Stomach (tissue), 9 donors: ENCODE measurements around the gene DAB1. TPM values are rescaled to one million over a fixed set of nuclear protein-coding genes. Genes with fewer than 3 reads are reported as not detected.

Experiments used
- DNase-seq, 2 donors: peaks; one replicate each; pipeline versions ENCODE4 v3.0.0 to v3.0.0-alpha.2; 2013 to 2019
- H3K27ac ChIP-seq, 5 donors: fragments of 200-600 bp in 4 of 5; sonication (generic) in 4 of 5; one replicate each; pipeline ENCODE4 v1.5.1; 2013 to 2019; ENCODE audit warnings: mild to moderate bottlenecking in 1 of 5, moderate library complexity in 1 of 5
- H3K27me3 ChIP-seq, 3 donors: fragments of 200-600 bp; sonication (generic); one replicate each; pipeline ENCODE4 v1.5.1; 2017 to 2019; ENCODE audit warnings: mixed run types in 1 of 3
- H3K36me3 ChIP-seq, 4 donors: fragments of 200-600 bp; sonication (generic); 1 replicate in 3 of 4; 2 replicates in 1 of 4; pipeline ENCODE4 v1.5.1; 2016 to 2019
- H3K4me1 ChIP-seq, 4 donors: fragments of 200-600 bp; sonication (generic); one replicate each; pipeline ENCODE4 v1.5.1; 2016 to 2019
- H3K4me3 ChIP-seq, 4 donors: fragments of 200-600 bp; sonication (generic) in 3 of 4; one replicate each; pipeline ENCODE4 v1.5.1; 2016 to 2019; ENCODE audit warnings: mild to moderate bottlenecking in 1 of 4
- H3K9me3 ChIP-seq, 4 donors: fragments of 200-600 bp; sonication (generic); one replicate each; pipeline ENCODE4 v1.5.1; 2016 to 2019
- EP300 ChIP-seq: sonication (generic); formaldehyde crosslinking; IDR thresholded peaks from one replicate; pipeline ENCODE4 v1.6.1; 2017; ENCODE audit warnings: antibody characterized with exemption
- POLR2A ChIP-seq, 4 donors: fragments of 450-650 bp; IDR thresholded peaks; one replicate each; pipeline ENCODE4 v1.6.1; 2016; ENCODE audit warnings: antibody characterized with exemption in 4 of 4, control low read depth in 2 of 4, mild to moderate bottlenecking in 1 of 4, moderate library complexity in 1 of 4
- POLR2AphosphoS5 ChIP-seq, 3 donors: sonication (generic); formaldehyde crosslinking; IDR thresholded peaks; one replicate each; pipeline ENCODE4 v1.6.1; 2016; ENCODE audit warnings: antibody characterized with exemption in 3 of 3
- WGBS, 5 donors: extraction: QIAGEN DNeasy Blood & Tissue Kit in 3 of 5; methylation state at CpG; one replicate each; pipeline versions ENCODE4 v1.1.5 to v1.1.7; 2013 to 2018; 5-methylcytosine and 5-hydroxymethylcytosine counted together
- intact Hi-C: fragments of 100-400 bp; cut with DNase I; formaldehyde crosslinking; loops from one replicate; pipeline ENCODE4 v1.15.1; 2023; ENCODE audit warnings: low total_unique reads
- polyA plus RNA-seq, 3 donors: library from polyadenylated mRNA; stranded (reverse); fragments of 200-250 nt; gene quantifications; one replicate each; pipeline ENCODE4 v1.2.3, GENCODE V29; 2013
- total RNA-seq, 5 donors: library from RNA; depleted of rRNA; stranded (reverse); fragments of >200 nt; gene quantifications; one replicate each; pipeline versions ENCODE4 v1.1.0 to v1.2.3, GENCODE V29; 2014 to 2016
- TF ChIP-seq, protein P1 (sequence below), 7 experiments: fragments of 450-650 bp in 4 of 7; fragments of 200-600 bp in 3 of 7; sonication (generic) in 3 of 7; IDR thresholded peaks; one replicate each; pipeline ENCODE4 v1.5.1; 2016 to 2019; ENCODE audit warnings: antibody characterized with exemption in 7 of 7, control low read depth in 2 of 7, mild to moderate bottlenecking in 1 of 7
- donor health status: healthy with polysubstance abuse.
- donor health status: Bipolar disorder and iron deficiency.
- donor health status: healthy.

Gene DAB1
- total and polyA plus RNA-seq, 8 donors: under 0.01 to 3.5 (median 0.61) TPM; not detected in 1

DNA sequence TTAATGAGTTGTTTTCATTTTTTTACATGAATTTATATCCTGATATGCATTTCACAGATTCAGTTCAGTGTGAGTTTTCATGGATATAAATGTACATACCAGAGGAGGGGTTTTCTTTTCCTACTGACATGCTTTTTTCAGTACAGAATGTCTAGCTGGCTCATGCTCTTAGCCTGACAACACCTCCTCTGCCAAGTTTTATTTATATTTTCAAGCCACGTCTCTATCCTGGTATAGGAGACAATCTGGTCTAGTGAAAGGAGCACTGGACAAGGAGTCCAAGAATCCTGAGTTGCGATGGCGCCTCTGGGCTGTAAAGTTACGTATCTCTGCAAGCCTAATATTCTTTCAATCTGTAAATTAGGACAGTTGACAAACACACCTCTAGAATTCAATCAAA lies 4.9 kb downstream of the DAB1 start:
- Histone ChIP-seq H3K4me1 (peaks cover 18 to 25% (median 20%) of the 10 kb centered on the region in 4 donors), H3K27me3 (peaks cover 8 to 60% (median 46%) of the 10 kb centered on the region in 3 donors), H3K36me3 (no peaks in the 10 kb centered on the region), H3K9me3 (no peaks in the 10 kb centered on the region), H3K4me3 (no peak overlapping the region), H3K27ac (no peak overlapping the region)
- TF ChIP-seq, protein P1, sequence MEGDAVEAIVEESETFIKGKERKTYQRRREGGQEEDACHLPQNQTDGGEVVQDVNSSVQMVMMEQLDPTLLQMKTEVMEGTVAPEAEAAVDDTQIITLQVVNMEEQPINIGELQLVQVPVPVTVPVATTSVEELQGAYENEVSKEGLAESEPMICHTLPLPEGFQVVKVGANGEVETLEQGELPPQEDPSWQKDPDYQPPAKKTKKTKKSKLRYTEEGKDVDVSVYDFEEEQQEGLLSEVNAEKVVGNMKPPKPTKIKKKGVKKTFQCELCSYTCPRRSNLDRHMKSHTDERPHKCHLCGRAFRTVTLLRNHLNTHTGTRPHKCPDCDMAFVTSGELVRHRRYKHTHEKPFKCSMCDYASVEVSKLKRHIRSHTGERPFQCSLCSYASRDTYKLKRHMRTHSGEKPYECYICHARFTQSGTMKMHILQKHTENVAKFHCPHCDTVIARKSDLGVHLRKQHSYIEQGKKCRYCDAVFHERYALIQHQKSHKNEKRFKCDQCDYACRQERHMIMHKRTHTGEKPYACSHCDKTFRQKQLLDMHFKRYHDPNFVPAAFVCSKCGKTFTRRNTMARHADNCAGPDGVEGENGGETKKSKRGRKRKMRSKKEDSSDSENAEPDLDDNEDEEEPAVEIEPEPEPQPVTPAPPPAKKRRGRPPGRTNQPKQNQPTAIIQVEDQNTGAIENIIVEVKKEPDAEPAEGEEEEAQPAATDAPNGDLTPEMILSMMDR (IDR thresholded peaks at IDR 0.05): no peak
- DNase-seq: no peak
- WGBS, 5 donors: 81 to 86% (median 82%) methylated on average over 4 of the region's 4 CpGs
- intact Hi-C loops: no loop called here

DNA sequence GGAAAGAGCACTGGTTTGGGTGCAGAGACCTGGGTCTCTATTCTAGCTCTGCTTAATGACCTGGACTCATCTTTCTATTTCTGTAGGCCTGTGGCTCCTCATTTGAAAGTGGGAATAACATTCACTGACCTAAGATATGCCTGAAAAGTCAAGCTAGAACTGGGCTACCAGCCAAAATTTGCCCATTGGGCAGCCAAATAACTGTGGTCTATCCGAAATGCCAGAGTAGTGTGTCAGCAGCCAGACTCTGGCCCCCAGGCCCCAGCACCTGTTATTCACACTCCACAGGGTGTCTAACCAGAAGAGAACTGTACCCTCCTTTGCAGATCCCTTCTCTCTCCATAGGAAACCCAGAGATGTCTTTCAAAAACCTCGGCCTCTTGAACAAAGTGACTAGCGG lies 12.6 kb downstream of the DAB1 start:
- 80 to 90% (median 84%) methylated on average over 3 of the region's 3 CpGs for WGBS, 5 donors
- intact Hi-C loops: no loop called here
- DNase-seq: no peak
- TF ChIP-seq, protein P1 (IDR thresholded peaks at IDR 0.05): no peak
- TF ChIP-seq POLR2A (IDR thresholded peaks at IDR 0.05) (no peak), EP300 (no peak), POLR2AphosphoS5 (IDR thresholded peaks at IDR 0.05) (no peak)
- Histone ChIP-seq H3K4me1 (peaks cover 0 to 20% (median 4%) of the 10 kb centered on the region in 4 donors), H3K27me3 (peaks cover 0 to 7% (median 0%) of the 10 kb centered on the region in 3 donors), H3K27ac (no peak overlapping the region), H3K4me3 (no peak overlapping the region), H3K9me3 (peaks cover 0 to 12% (median 11%) of the 10 kb centered on the region in 4 donors), H3K36me3 (no peaks in the 10 kb centered on the region)

DNA sequence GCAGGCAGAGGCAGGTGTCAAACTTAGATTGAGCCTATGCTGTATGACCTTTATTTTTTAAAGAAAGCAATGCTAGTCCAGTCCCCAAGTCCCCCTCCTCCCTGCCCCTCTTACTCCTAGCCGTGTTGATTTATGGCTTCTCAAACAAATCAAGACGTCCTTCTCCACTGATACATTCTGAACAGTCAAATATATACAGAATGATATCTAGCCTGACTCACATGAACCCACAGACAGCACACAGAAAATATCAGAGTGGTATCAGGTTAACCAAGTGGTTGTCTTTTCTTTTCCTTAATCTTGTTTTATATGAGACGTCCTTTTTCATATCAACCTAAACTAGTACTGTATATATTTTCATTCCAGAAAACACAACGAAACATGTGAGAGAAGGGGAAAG lies 13.4 kb downstream of the DAB1 start:
- Histone ChIP-seq H3K27ac (no peak overlapping the region), H3K4me3 (no peak overlapping the region), H3K4me1 (peaks cover 0 to 20% (median 4%) of the 10 kb centered on the region in 4 donors), H3K9me3 (peaks cover 0 to 12% (median 11%) of the 10 kb centered on the region in 4 donors), H3K36me3 (no peaks in the 10 kb centered on the region), H3K27me3 (peaks cover 0 to 7% (median 0%) of the 10 kb centered on the region in 3 donors)
- WGBS, 5 donors: 37 to 62% (median 41%) methylated on average over 4 of the region's 4 CpGs
- DNase-seq: no peak
- TF ChIP-seq, protein P1 (IDR thresholded peaks at IDR 0.05): no peak
- TF ChIP-seq POLR2A (IDR thresholded peaks at IDR 0.05) (no peak), POLR2AphosphoS5 (IDR thresholded peaks at IDR 0.05) (no peak), EP300 (no peak)
- intact Hi-C loops: no loop called here

DNA sequence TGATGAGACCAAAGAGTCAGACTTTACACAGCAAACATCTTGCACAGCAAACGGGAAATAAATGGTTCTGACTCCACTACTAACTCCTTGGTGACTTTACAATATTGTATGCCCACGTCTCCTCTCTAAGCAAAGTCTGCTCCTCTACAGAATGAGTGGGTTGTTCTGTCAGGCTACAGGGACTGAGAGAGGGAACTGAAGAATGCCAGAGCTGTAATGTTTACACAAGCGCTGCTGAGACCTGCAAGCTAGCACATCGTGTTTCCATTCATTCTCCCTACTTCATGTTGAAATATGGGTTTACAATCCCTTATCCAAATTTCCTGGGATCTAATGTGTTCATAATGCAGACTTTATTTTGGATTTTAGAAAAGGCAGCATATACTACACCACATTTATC lies 15.9 kb downstream of the DAB1 start:
- TF ChIP-seq POLR2AphosphoS5 (IDR thresholded peaks at IDR 0.05): peak in 2 of 3 donors; percentile 8 to 23
- TF ChIP-seq POLR2A (IDR thresholded peaks at IDR 0.05): no peak

DNA sequence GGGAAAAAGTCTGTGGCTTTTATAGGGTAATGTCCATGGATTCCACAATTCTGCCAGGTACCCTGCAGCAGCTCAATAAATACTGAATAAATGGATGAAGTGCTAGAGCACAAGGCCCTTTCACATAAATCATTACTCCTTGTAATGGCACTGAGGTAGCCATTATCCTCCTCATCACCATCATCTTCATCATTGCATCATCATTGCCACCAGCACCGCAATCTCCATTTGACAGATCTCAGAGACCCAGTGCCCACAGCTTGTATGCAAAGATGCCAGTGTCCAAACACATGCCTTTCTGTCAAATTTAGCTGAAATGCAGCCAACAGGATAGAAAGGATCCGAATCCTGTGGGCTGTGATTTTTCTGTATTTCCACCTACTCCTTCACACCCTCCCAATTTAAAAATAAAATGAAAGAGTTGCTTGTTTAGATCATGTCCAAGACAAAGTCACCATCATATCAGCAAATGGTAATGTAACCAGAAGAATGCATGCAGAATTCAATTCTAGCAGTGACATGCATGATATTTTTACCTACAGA lies 17.4 kb downstream of the DAB1 start:
- Histone ChIP-seq H3K27ac (no peak overlapping the region), H3K27me3 (peaks cover 0 to 7% (median 0%) of the 10 kb centered on the region in 3 donors), H3K4me1 (peaks cover 0 to 20% (median 4%) of the 10 kb centered on the region in 4 donors), H3K9me3 (no peaks in the 10 kb centered on the region), H3K4me3 (no peak overlapping the region), H3K36me3 (no peaks in the 10 kb centered on the region)
- TF ChIP-seq, protein P1 (IDR thresholded peaks at IDR 0.05): no peak
- TF ChIP-seq EP300 (no peak), POLR2AphosphoS5 (IDR thresholded peaks at IDR 0.05) (no peak), POLR2A (IDR thresholded peaks at IDR 0.05) (no peak)
- no peak for DNase-seq
- WGBS, 5 donors: 92 to 97% (median 93%) methylated on average over 2 of the region's 2 CpGs
- intact Hi-C loops: no loop called here

More for the DNA sequence above, 15.9 kb downstream of the DAB1 start:
- intact Hi-C loops: no loop called here
- 15 to 32% (median 18%) methylated on average over 4 of the region's 4 CpGs for WGBS, 5 donors
- H3K27me3 ChIP-seq: peaks cover 0 to 7% (median 0%) of the 10 kb centered on the region in 3 donors
- peaks cover 0 to 20% (median 4%) of the 10 kb centered on the region in 4 donors for H3K4me1 ChIP-seq
- no peaks in the 10 kb centered on the region for H3K36me3 ChIP-seq
- no peak overlapping the region for H3K27ac ChIP-seq
- peaks cover 0 to 6% (median 5%) of the 10 kb centered on the region in 4 donors for H3K9me3 ChIP-seq
- DNase-seq: peak in 1 of 2 donors; percentile 50
- H3K4me3 ChIP-seq: no peak overlapping the region
